ENCODE measurements around the gene IFITM10. TPM values are rescaled to one million over a fixed set of nuclear protein-coding genes. Genes with fewer than 3 reads are reported as not detected.

The IFITM10 gene
- total RNA-seq, 2 experiments from 2014 or later, result 0.21 TPM; not detected in 1

GRCh38 chr11:1739576-1739975, 10.8 kb downstream of the IFITM10 start:
- no peak overlapping the region for H3K27ac Mint-ChIP-seq
- no peak for DNase-seq
- intact Hi-C loops (cut with DNase I, micrococcal nuclease), result no loop called here
- CTCF ChIA-PET, result interaction anchor here (0.7 kb wide), 1 partner anchor 413 kb away, joined by 3 read pairs; no protein-coding TSS in a partner anchor
- peaks cover 3% of the 10 kb centered on the region for H3K9me3 Mint-ChIP-seq (ENCODE audit: low read depth)
- H3K27me3 Mint-ChIP-seq, result peaks cover 5% of the 10 kb centered on the region
- H3K4me1 Mint-ChIP-seq, result no peaks in the 10 kb centered on the region
- no peaks in the 10 kb centered on the region for H3K36me3 Mint-ChIP-seq (ENCODE audit: low read depth)
- no peak overlapping the region for H3K4me3 Mint-ChIP-seq
- POLR2A ChIA-PET, result no interaction called here
- ATAC-seq, result no peak

DNA sequence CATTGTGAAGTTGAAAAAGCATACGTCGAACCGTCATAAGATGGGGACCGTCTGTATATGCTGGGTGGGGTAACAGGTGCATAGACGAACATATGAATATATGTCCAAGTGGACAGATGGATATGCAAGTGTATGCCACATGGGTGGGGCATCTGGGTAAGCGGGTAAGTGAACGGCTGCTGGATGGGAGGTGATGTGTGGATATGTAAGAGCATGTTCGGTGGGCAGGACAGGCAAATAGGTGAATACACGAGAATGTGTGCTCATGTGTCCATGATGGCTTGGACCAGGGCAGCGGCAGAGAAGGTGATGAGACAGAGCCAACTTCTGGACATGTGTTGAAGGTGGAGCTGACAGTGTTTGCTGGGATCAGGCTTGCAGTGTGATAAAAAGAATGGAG, 12.0 kb downstream of the IFITM10 start:
- Mint-ChIP-seq H3K27me3 (peaks cover 7% of the 10 kb centered on the region), H3K27ac (no peak overlapping the region), H3K9me3 (ENCODE audit: low read depth) (peaks cover 3% of the 10 kb centered on the region), H3K4me3 (no peak overlapping the region), H3K4me1 (peaks cover 11% of the 10 kb centered on the region), H3K36me3 (ENCODE audit: low read depth) (no peaks in the 10 kb centered on the region)
- ChIA-PET POLR2A (no interaction called here), CTCF (interaction anchor here (0.9 kb wide), 1 partner anchor 95 kb away, joined by 3 read pairs; no protein-coding TSS in a partner anchor)
- intact Hi-C loops (cut with DNase I, micrococcal nuclease), result no loop called here
- DNase-seq (no peak), ATAC-seq (no peak)

DNA sequence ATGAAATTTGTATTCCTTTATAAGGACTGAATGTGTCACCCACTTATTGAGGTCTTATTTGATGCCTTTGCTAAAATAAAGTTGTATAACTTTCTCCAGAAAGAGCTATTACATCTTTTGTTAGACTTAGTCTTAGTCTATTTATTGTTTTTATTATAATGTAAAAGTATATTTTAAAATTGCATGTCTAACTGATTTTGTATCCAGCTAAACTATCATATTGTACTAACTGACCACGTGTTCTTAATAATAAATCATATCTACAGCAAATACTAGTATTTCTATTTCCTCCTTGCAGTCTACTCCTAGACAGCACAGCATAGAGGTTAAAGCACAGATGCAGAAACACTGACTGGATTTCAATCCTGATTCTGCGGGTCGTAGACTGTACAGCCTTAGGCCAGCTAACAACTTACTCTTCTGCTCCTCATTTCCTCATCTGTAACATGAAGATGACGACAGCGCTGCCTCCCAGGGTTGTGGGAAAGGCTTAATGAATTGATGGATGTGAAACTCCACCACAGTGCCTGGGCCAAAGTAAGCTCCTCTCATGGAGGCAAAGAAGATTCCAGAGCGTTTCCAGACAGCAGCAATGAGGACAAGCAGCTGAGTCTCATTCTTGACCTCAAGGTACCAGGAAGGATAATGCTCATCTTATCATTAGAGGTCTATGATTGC, 13.2 kb downstream of the IFITM10 start:
- ChIA-PET CTCF (interaction anchor here (0.7 to 1.0 kb wide), 4 partner anchors 36 to 162 kb away, joined by 3 read pairs; no protein-coding TSS in a partner anchor), POLR2A (no interaction called here)
- H3K4me3 Mint-ChIP-seq, result no peak overlapping the region
- DNase-seq (no peak), ATAC-seq (no peak)
- H3K4me1 Mint-ChIP-seq, result peaks cover 11% of the 10 kb centered on the region
- H3K9me3 Mint-ChIP-seq (ENCODE audit: low read depth), result peaks cover 3% of the 10 kb centered on the region
- H3K27me3 Mint-ChIP-seq, result peaks cover 8% of the 10 kb centered on the region
- no peaks in the 10 kb centered on the region for H3K36me3 Mint-ChIP-seq (ENCODE audit: low read depth)
- H3K27ac Mint-ChIP-seq, result no peak overlapping the region
- intact Hi-C loops (cut with DNase I, micrococcal nuclease), result no loop called here

DNA sequence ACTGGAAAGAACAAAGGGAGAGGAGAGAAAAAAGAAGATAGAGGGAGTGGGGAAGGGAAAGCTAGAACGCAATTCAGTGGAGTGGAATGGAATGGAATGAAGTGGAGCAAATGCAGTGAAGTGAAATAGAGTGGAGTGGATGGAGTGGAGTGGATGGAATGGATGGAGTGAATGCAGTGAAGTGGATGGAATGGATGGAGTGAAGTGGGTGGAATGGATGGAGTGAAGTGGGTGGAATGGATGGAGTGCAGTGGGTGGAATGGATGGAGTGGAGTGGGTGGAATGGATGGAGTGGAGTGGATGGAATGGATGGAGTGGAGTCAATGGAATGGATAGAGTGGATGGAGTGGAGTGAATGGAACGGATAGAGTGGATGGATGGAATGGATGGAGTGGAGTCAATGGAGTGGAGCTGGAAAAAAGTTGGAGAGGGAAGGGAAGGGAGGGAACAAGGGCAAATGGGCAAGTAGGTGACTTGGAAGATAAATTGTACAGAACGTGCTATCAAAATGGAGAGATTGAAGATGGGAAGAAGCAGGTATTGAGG, 13.9 kb downstream of the IFITM10 start:
- H3K4me3 Mint-ChIP-seq, result no peak overlapping the region
- peaks cover 11% of the 10 kb centered on the region for H3K4me1 Mint-ChIP-seq
- DNase-seq, result no peak
- H3K27ac Mint-ChIP-seq, result no peak overlapping the region
- no peaks in the 10 kb centered on the region for H3K36me3 Mint-ChIP-seq (ENCODE audit: low read depth)
- POLR2A ChIA-PET, result no interaction called here
- H3K9me3 Mint-ChIP-seq (ENCODE audit: low read depth), result peaks cover 5% of the 10 kb centered on the region
- H3K27me3 Mint-ChIP-seq, result peaks cover 12% of the 10 kb centered on the region
- intact Hi-C loops (cut with DNase I, micrococcal nuclease), result no loop called here
- CTCF ChIA-PET, result interaction anchor here (0.7 to 1.0 kb wide), 3 partner anchors 36 to 162 kb away, joined by 3 read pairs; no protein-coding TSS in a partner anchor
- no peak for ATAC-seq

GRCh38 chr11:1735271-1735670, 15.1 kb downstream of the IFITM10 start:
- intact Hi-C loops (cut with DNase I, micrococcal nuclease), result no loop called here
- no peak overlapping the region for H3K4me3 Mint-ChIP-seq
- H3K4me1 Mint-ChIP-seq, result peaks cover 11% of the 10 kb centered on the region
- no peak for ATAC-seq
- no peaks in the 10 kb centered on the region for H3K36me3 Mint-ChIP-seq (ENCODE audit: low read depth)
- ChIA-PET CTCF (no interaction called here), POLR2A (no interaction called here)
- H3K9me3 Mint-ChIP-seq (ENCODE audit: low read depth), result peaks cover 7% of the 10 kb centered on the region
- DNase-seq, result no peak
- H3K27me3 Mint-ChIP-seq, result peaks cover 16% of the 10 kb centered on the region
- H3K27ac Mint-ChIP-seq, result no peak overlapping the region

GRCh38 chr11:1734641-1735081, 15.7 kb downstream of the IFITM10 start:
- Mint-ChIP-seq H3K4me3 (no peak overlapping the region), H3K9me3 (ENCODE audit: low read depth) (peaks cover 7% of the 10 kb centered on the region), H3K36me3 (ENCODE audit: low read depth) (no peaks in the 10 kb centered on the region), H3K27ac (no peak overlapping the region), H3K27me3 (peaks cover 16% of the 10 kb centered on the region), H3K4me1 (peaks cover 13% of the 10 kb centered on the region)
- ChIA-PET POLR2A (no interaction called here), CTCF (interaction anchor here (0.9 kb wide), 1 partner anchor 98 kb away, joined by 3 read pairs; no protein-coding TSS in a partner anchor)
- DNase-seq (no peak), ATAC-seq (no peak)
- intact Hi-C loops (cut with DNase I, micrococcal nuclease), result no loop called here

GRCh38 chr11:1733716-1734640, 16.4 kb downstream of the IFITM10 start:
- DNase-seq (no peak), ATAC-seq (no peak)
- POLR2A ChIA-PET, result no interaction called here

DNA sequence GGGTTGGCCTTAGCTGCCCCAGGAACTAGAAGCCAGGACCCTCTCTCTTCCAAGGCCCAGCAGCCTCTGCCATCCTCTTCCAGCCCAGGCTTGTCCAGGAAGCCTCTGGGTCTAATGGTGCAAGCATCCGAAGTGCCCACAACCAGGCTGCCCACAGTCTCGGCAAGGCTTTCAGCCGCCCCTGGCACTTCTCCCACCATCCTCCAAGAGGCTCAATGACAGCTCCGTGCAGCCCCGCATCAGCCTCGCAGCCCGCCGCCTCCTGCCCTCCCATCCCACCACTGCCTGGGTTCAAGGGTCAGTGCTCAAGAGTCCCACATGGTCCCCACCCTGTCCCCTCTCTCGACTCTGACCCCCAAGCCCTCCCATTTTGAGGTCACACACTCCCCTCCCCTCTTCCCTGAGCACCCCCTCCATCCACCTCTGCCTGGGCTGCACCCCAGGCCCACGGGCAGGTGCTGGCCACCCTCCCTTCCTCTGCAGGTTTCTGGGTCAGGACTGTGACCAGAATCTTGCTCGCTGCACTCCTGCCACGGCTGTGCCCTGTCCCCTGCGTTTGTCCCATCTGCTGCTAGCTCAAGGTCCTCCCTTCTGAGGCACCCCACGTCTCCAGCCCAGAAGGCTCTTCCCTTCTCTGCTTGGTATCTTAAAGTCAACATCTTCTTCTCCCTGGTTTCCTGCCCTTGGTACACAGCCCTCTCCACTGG, 17.2 kb downstream of the IFITM10 start:
- Mint-ChIP-seq H3K4me1 (peaks cover 24% of the 10 kb centered on the region), H3K27me3 (peaks cover 22% of the 10 kb centered on the region), H3K4me3 (no peak overlapping the region), H3K27ac (no peak overlapping the region), H3K9me3 (ENCODE audit: low read depth) (peaks cover 7% of the 10 kb centered on the region), H3K36me3 (ENCODE audit: low read depth) (no peaks in the 10 kb centered on the region)
- intact Hi-C loops (cut with DNase I, micrococcal nuclease), result no loop called here
- ChIA-PET POLR2A (no interaction called here), CTCF (interaction anchor here (0.7 to 0.8 kb wide), 2 partner anchors 9 to 46 kb away, joined by 3 read pairs; no protein-coding TSS in a partner anchor)
- DNase-seq, result no peak
- ATAC-seq, result no peak

More at GRCh38 chr11:1733716-1734640, 16.4 kb downstream of the IFITM10 start:
- H3K4me3 Mint-ChIP-seq, result no peak overlapping the region
- peaks cover 17% of the 10 kb centered on the region for H3K4me1 Mint-ChIP-seq
- H3K27ac Mint-ChIP-seq, result no peak overlapping the region
- intact Hi-C loops (cut with DNase I, micrococcal nuclease), result no loop called here
- H3K9me3 Mint-ChIP-seq (ENCODE audit: low read depth), result peaks cover 7% of the 10 kb centered on the region
- CTCF ChIA-PET, result interaction anchor here (0.7 to 0.9 kb wide), 3 partner anchors 10 to 99 kb away, joined by 3 read pairs; no protein-coding TSS in a partner anchor
- H3K36me3 Mint-ChIP-seq (ENCODE audit: low read depth), result no peaks in the 10 kb centered on the region
- peaks cover 18% of the 10 kb centered on the region for H3K27me3 Mint-ChIP-seq

GRCh38 chr11:1732418-1733008, 17.9 kb downstream of the IFITM10 start:
- CTCF ChIA-PET, result no interaction called here
- Mint-ChIP-seq H3K27ac (no peak overlapping the region), H3K36me3 (ENCODE audit: low read depth) (no peaks in the 10 kb centered on the region), H3K4me3 (no peak overlapping the region), H3K9me3 (ENCODE audit: low read depth) (peaks cover 7% of the 10 kb centered on the region), H3K27me3 (peaks cover 26% of the 10 kb centered on the region), H3K4me1 (peaks cover 29% of the 10 kb centered on the region)
- POLR2A ChIA-PET, result no interaction called here
- ATAC-seq (no peak), DNase-seq (no peak)
- intact Hi-C loops (cut with DNase I, micrococcal nuclease), result no loop called here

DNA sequence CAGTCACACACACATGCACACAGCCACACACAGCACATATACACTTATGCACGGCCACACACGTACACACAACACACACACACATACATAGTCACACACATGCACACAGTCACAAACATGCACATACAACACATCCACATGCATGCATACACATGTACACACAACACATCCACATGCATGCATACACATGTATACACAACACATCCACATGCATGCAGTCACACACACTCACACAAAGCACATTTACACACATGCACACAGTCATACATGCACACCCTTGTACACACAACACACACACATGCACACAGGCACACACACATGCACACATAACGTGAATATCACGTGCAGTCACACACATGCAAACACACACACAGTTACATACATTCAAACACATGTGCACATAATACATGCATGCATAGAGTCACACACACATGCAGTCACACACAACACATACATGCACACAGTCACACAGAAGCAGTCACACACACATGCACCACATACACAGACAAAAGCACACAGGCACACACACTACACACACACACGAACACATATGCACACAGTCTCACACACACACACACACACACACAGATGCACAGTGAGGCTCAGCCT, 18.8 kb downstream of the IFITM10 start:
- Mint-ChIP-seq H3K27me3 (peaks cover 26% of the 10 kb centered on the region), H3K9me3 (ENCODE audit: low read depth) (peaks cover 4% of the 10 kb centered on the region), H3K4me3 (no peak overlapping the region), H3K4me1 (peaks cover 34% of the 10 kb centered on the region), H3K36me3 (ENCODE audit: low read depth) (no peaks in the 10 kb centered on the region), H3K27ac (no peak overlapping the region)
- CTCF ChIA-PET, result no interaction called here
- ATAC-seq (no peak), DNase-seq (no peak)
- intact Hi-C loops (cut with DNase I, micrococcal nuclease), result no loop called here
- POLR2A ChIA-PET, result no interaction called here

All from activated CD4-positive, alpha-beta T cell treated with anti-CD3 and anti-CD28 coated beads for 36 hours (primary cell).